Measurements from ENCODE around the gene LMBR1L.

The LMBR1L gene

DNA sequence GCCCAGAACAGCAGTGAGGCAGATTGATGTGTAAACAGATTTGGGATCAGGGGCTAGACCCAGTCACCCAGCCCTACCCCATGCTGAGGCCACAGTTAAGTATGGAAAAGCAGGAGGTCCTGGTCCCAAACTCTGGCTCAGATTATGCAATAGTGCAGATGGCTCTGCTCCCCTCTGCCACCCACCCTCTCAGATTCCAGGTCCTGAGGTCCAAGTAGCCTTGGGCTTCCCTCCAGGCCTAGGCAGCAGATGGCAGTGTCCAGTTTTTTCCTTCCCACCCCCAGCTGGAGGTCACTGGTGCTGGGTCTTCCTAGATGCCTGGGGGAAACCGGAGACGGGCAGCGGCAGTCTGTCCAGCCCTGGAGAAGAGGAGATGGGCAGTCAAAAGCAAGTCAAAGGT is 13.3 kb downstream of the LMBR1L start:
- FAIRE-seq (no peak), DNase-seq (ENCODE audit: insufficient read length, low spot score) (no peak)
- no peak for TF ChIP-seq POLR2AphosphoS5 (IDR thresholded peaks at IDR 0.05; ENCODE audit: low read depth, low read length)
- no peak for TF ChIP-seq SPI1 (IDR thresholded peaks at IDR 0.05; ENCODE audit: low read depth, low read length)
- no peak for TF ChIP-seq PAX5 (IDR thresholded peaks at IDR 0.05; ENCODE audit: insufficient read depth, low read length, severe bottlenecking)
- TF ChIP-seq POU2F2 (IDR thresholded peaks at IDR 0.05; ENCODE audit: low read depth, low read length): no peak
- TF ChIP-seq TAF1 (IDR thresholded peaks at IDR 0.05; ENCODE audit: low read depth, low read length): no peak
- TF ChIP-seq POLR2A (IDR thresholded peaks at IDR 0.05; ENCODE audit: low read depth, low read length): no peak

DNA sequence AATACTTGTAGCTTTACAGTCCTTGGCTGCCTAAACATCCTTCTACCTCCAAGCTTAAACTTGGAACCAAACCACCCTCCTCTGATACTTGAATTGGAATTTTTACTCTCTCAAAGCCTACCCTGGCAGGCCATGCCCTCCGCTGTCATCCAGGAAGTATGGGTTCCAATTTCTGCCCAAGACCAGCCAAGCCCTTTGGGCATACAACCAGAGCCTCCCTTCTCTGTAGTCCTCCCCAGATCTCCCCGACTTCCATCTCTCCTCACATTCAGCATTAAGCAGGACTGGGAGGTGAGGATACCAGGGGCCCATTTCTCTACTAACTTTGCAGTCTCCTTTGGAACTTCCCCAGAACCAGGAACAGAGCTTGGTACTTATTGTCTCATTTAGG is 15.7 kb downstream of the LMBR1L start:
- DNase-seq (ENCODE audit: insufficient read length, low spot score): no peak
- TF ChIP-seq TAF1 (IDR thresholded peaks at IDR 0.05; ENCODE audit: low read depth, low read length) (no peak), POLR2A (IDR thresholded peaks at IDR 0.05; ENCODE audit: low read depth, low read length) (no peak), POU2F2 (IDR thresholded peaks at IDR 0.05; ENCODE audit: low read depth, low read length) (no peak), SPI1 (IDR thresholded peaks at IDR 0.05; ENCODE audit: low read depth, low read length) (no peak)
- no peak for FAIRE-seq

- TF ChIP-seq PAX5 (IDR thresholded peaks at IDR 0.05; ENCODE audit: insufficient read depth, low read length, severe bottlenecking): no peak
- TF ChIP-seq POU2F2 (IDR thresholded peaks at IDR 0.05; ENCODE audit: low read depth, low read length): no peak
- TF ChIP-seq TAF1 (IDR thresholded peaks at IDR 0.05; ENCODE audit: low read depth, low read length): no peak
- no peak for TF ChIP-seq POLR2AphosphoS5 (IDR thresholded peaks at IDR 0.05; ENCODE audit: low read depth, low read length)
- no peak for TF ChIP-seq SPI1 (IDR thresholded peaks at IDR 0.05; ENCODE audit: low read depth, low read length)
- no peak; the same call in 1 of the 2 replicates for TF ChIP-seq POLR2A (IDR thresholded peaks at IDR 0.05; ENCODE audit: low read depth, low read length)
- FAIRE-seq (no peak), DNase-seq (ENCODE audit: insufficient read length, low spot score) (no peak)
Measured at GRCh38 chr12:49094160-49094974, 16.3 kb downstream of the LMBR1L start, which contains the start of gene DHH. Gene DHH, minus strand, starts transcription at chr12:49094801. Its CDS starts 289 bp downstream, at chr12:49094512.

GRCh38 chr12:49093792-49094159 is 16.9 kb downstream of the LMBR1L start:
- DNase-seq (ENCODE audit: insufficient read length, low spot score) (no peak), FAIRE-seq (no peak)
- TF ChIP-seq TAF1 (IDR thresholded peaks at IDR 0.05; ENCODE audit: low read depth, low read length) (no peak), POLR2AphosphoS5 (IDR thresholded peaks at IDR 0.05; ENCODE audit: low read depth, low read length) (no peak), POU2F2 (IDR thresholded peaks at IDR 0.05; ENCODE audit: low read depth, low read length) (no peak), SPI1 (IDR thresholded peaks at IDR 0.05; ENCODE audit: low read depth, low read length) (no peak), PAX5 (IDR thresholded peaks at IDR 0.05; ENCODE audit: insufficient read depth, low read length, severe bottlenecking) (no peak)

- DNase-seq (ENCODE audit: insufficient read length, low spot score) (no peak), FAIRE-seq (no peak)
- no peak for TF ChIP-seq SPI1 (IDR thresholded peaks at IDR 0.05; ENCODE audit: low read depth, low read length)
- TF ChIP-seq TAF1 (IDR thresholded peaks at IDR 0.05; ENCODE audit: low read depth, low read length): no peak
- TF ChIP-seq PAX5 (IDR thresholded peaks at IDR 0.05; ENCODE audit: insufficient read depth, low read length, severe bottlenecking): no peak
- TF ChIP-seq POLR2A (IDR thresholded peaks at IDR 0.05; ENCODE audit: low read depth, low read length): no peak
- TF ChIP-seq POLR2AphosphoS5 (IDR thresholded peaks at IDR 0.05; ENCODE audit: low read depth, low read length): no peak
- no peak for TF ChIP-seq POU2F2 (IDR thresholded peaks at IDR 0.05; ENCODE audit: low read depth, low read length)
Measured at GRCh38 chr12:49092816-49093406, 17.7 kb downstream of the LMBR1L start.

DNA sequence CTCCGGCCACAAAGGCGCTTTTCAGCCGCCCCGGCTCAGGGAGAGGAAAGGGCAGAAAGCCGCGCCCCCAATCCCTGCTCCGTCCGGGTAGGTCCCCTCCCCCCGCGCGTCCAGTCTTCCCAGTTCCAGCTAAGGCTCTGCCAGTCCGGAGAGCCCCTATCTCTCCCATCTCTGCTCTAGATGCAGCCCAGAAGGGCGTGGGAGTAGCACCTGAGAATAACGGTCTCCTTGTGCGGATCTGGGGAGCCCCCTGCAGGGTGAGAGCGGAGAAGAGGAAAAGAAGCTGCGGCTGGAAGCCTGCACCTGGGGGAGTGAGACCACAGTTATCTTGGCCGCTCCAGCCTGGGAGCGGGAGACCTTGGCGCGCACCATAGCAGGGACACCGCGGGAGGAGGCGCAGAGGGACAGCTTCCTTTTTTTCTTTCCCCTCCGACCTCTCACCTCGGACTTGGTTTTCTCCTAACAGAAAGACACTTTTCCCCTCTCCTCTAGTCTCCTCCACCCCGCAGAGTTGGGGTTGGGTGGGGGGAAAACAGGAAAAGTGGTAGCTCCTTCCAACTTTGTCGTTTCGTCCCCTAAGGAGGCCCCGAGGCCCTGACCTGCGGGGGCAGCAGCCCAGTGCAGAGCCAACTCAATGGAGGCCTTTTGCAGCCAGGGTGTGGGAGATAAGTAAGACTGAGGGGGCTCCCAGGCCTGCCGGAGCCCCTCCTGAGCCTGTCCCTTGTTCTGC is 18.4 kb downstream of the LMBR1L start:
- FAIRE-seq: no peak

GRCh38 chr12:49091836-49092085 is 18.9 kb downstream of the LMBR1L start:
- FAIRE-seq: no peak
- TF ChIP-seq SPI1 (IDR thresholded peaks at IDR 0.05; ENCODE audit: low read depth, low read length) (no peak), PAX5 (IDR thresholded peaks at IDR 0.05; ENCODE audit: insufficient read depth, low read length, severe bottlenecking) (no peak), POU2F2 (IDR thresholded peaks at IDR 0.05; ENCODE audit: low read depth, low read length) (no peak), TAF1 (IDR thresholded peaks at IDR 0.05; ENCODE audit: low read depth, low read length) (no peak), POLR2AphosphoS5 (IDR thresholded peaks at IDR 0.05; ENCODE audit: low read depth, low read length) (no peak), POLR2A (IDR thresholded peaks at IDR 0.05; ENCODE audit: low read depth, low read length) (no peak)
- DNase-seq (ENCODE audit: insufficient read length, low spot score): no peak

More for the DNA sequence above, 18.4 kb downstream of the LMBR1L start:
- TF ChIP-seq POLR2A (IDR thresholded peaks at IDR 0.05; ENCODE audit: low read depth, low read length): no peak
- no peak for DNase-seq (ENCODE audit: insufficient read length, low spot score)

DNA sequence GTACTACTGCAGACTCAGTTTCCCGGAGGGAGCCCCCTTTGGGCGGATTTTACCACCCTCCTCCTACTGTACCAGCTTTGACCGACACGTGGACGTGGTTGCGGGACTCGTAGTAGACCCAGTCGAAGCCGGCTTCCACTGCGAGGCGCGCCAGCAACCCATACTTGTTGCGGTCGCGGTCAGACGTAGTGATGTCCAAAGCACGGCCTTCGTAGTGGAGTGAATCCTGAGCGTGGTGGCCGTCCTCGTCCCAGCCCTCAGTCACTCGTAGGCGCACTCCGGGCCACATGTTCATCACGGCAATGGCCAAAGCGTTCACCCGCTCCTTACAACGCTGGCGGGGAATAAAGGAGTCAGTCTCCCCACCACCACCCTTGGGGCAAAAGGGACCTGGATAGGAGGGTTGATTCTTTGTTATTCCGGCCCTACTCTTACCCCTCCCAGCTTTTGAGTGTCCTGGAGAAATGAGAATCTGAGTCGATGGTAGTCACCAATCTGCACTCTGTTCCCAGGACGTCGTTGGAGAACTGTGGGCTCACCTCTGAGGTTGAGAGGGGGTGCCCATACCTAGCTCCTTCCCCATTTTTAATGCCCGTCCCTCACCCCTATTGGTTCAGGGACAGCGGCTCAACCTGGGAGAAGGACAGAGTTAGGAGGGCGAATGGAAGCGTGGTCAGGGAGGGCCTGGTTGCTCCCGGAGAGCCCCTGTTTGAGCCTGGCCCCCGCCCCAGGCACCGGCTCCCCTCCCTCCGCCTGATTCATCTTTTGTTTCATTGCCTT is 19.4 kb downstream of the LMBR1L start:
- no peak for TF ChIP-seq PAX5 (IDR thresholded peaks at IDR 0.05; ENCODE audit: insufficient read depth, low read length, severe bottlenecking)
- FAIRE-seq (no peak), DNase-seq (ENCODE audit: insufficient read length, low spot score) (no peak)

DNA sequence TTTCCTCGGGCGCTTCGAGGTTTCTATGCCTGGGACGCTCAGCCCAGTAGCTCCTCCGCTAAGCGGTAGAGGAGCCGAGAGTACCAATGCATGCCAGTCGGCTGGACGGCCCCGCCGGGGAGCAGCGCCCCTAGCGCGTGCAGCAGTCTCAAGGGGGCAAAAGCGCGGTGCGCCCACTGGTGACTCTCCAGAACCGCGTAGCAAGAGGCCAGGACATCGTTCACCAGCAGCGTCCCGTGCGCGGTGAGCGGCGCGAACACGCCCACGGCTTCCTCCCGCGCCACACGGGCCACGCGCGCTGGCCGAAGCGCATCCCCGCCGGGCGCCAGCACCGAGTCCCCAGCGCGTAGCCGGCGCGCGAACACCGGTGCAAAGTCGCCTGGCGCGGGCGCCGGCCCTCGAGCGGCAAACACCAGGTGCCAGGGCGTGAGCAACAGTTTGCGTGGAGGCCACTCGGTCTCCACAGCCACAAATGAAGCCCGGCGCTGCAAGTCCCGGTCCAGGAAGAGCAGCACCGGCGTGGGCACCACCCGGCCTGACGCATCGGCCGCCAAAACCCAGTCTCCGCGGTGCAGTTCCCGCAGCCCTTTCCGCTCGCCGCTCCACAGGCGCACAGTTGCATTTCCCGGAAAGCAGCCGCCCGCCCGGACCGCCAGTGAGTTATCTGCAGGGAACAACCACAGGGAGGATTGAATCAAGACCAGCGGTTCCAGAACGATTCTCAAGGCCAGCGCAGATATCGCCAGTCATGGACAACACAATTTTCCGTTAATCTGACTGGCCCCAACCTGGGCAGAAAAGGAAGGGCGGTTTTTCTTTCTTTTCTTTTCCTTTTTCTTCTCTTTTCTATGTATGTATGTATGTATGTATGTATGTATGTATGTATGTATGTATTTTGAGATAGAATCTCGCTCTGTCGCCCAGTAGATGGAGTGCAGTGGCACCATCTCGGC is 20.6 kb downstream of the LMBR1L start:
- no peak for DNase-seq (ENCODE audit: insufficient read length, low spot score)
- FAIRE-seq: no peak
- TF ChIP-seq POLR2AphosphoS5 (IDR thresholded peaks at IDR 0.05; ENCODE audit: low read depth, low read length): no peak
- TF ChIP-seq TAF1 (IDR thresholded peaks at IDR 0.05; ENCODE audit: low read depth, low read length): no peak
- no peak for TF ChIP-seq POU2F2 (IDR thresholded peaks at IDR 0.05; ENCODE audit: low read depth, low read length)
- TF ChIP-seq SPI1 (IDR thresholded peaks at IDR 0.05; ENCODE audit: low read depth, low read length): no peak
- no peak for TF ChIP-seq PAX5 (IDR thresholded peaks at IDR 0.05; ENCODE audit: insufficient read depth, low read length, severe bottlenecking)
- TF ChIP-seq POLR2A (IDR thresholded peaks at IDR 0.05; ENCODE audit: low read depth, low read length): no peak

Measured in GM12891 (cell line).